ENCODE measurements around the gene LCN2.

GRCh38 chr9:128169925-128170324 lies 20.7 kb downstream of the LCN2 start:
- TF ChIP-seq TAF1 (IDR thresholded peaks at IDR 0.05; ENCODE audit: borderline replicate concordance, insufficient read depth, low read length) (no peak), POLR2AphosphoS5 (IDR thresholded peaks at IDR 0.05; ENCODE audit: low read depth, low read length) (no peak), REST (IDR thresholded peaks at IDR 0.05; ENCODE audit: insufficient read depth in 1 of 2, low read depth in 2 of 2, low read length in 2 of 2) (no peak), SIN3A (IDR thresholded peaks at IDR 0.05; ENCODE audit: borderline replicate concordance, insufficient read depth, low read length) (no peak), FOXP2 (optimal IDR thresholded peaks at IDR 0.05; ENCODE audit: borderline replicate concordance, extremely low read depth, extremely low read length, insufficient read depth) (no peak)
